ENCODE data around the gene GAPDHS. TPM values are rescaled to one million over a fixed set of nuclear protein-coding genes. Genes with fewer than 3 reads are reported as not detected.
A peak's percentile ranks its signal among the peaks of the same experiment; 100 is the strongest.

GAPDHS gene
- total and polyA plus RNA-seq, 2 of the 13 experiments (the other 11 are each of a cell fraction or from before 2014, with no cell fraction given), result not detected

DNA sequence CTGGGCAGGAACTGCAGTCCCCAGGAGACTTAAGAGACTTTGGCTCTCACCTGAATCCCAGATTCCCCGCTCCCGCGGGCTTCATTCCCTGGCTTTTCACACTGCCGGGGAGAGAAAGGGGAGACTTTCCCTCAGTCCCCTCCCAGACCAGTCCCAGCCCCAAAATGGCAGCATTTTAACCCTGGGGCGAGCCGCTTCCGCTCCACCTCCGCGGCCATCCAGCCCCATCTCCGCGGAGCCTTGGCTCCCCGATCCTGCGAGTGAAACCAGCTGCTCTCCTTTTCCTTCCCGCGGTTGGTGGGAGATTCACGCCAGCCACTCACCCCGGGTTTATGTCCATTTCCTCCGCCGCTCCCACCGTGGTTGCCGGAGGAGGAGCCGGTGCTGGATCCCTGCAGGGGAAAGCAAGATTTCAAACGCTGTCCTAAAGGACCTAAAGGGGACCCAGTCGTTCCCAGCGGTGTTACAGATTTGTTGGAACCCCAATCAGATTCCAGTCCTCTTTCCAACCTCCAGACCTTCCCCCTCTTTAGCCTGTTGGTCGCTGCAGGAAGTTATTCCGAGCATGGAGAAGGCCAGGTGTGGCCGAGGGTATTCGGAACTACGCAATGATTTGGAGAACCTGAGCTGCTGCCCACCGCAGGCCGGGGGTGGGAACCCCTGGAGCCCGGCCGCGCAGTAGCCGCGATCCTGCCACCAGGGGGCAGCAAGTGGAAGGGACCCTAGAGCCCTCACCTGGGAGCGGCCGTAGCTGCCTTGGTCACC, 23.2 kb upstream of the GAPDHS start (continued):
- TF ChIP-seq, protein P1, sequence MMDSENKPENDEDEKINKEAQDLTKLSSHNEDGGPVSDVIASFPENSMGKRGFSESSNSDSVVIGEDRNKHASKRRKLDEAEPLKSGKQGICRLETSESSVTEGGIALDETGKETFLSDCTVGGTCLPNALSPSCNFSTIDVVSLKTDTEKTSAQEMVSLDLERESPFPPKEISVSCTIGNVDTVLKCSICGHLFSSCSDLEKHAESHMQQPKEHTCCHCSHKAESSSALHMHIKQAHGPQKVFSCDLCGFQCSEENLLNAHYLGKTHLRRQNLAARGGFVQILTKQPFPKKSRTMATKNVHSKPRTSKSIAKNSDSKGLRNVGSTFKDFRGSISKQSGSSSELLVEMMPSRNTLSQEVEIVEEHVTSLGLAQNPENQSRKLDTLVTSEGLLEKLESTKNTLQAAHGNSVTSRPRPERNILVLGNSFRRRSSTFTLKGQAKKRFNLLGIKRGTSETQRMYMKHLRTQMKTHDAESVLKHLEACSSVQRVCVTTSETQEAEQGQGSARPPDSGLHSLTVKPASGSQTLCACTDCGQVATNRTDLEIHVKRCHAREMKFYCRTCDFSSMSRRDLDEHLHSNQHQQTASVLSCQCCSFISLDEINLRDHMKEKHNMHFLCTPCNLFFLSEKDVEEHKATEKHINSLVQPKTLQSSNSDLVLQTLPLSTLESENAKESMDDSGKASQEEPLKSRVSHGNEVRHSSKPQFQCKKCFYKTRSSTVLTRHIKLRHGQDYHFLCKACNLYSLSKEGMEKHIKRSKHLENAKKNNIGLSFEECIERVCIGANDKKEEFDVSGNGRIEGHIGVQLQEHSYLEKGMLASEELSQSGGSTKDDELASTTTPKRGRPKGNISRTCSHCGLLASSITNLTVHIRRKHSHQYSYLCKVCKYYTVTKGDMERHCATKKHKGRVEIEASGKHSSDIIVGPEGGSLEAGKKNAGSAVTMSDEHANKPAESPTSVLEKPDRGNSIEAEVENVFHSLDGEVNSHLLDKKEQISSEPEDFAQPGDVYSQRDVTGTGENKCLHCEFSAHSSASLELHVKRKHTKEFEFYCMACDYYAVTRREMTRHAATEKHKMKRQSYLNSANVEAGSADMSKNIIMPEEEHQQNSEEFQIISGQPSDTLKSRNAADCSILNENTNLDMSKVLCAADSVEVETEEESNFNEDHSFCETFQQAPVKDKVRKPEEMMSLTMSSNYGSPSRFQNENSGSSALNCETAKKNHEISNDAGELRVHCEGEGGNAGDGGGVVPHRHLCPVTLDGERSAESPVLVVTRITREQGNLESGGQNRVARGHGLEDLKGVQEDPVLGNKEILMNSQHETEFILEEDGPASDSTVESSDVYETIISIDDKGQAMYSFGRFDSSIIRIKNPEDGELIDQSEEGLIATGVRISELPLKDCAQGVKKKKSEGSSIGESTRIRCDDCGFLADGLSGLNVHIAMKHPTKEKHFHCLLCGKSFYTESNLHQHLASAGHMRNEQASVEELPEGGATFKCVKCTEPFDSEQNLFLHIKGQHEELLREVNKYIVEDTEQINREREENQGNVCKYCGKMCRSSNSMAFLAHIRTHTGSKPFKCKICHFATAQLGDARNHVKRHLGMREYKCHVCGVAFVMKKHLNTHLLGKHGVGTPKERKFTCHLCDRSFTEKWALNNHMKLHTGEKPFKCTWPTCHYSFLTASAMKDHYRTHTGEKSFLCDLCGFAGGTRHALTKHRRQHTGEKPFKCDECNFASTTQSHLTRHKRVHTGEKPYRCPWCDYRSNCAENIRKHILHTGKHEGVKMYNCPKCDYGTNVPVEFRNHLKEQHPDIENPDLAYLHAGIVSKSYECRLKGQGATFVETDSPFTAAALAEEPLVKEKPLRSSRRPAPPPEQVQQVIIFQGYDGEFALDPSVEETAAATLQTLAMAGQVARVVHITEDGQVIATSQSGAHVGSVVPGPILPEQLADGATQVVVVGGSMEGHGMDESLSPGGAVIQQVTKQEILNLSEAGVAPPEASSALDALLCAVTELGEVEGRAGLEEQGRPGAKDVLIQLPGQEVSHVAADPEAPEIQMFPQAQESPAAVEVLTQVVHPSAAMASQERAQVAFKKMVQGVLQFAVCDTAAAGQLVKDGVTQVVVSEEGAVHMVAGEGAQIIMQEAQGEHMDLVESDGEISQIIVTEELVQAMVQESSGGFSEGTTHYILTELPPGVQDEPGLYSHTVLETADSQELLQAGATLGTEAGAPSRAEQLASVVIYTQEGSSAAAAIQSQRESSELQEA (CRISPR knock-in tag; IDR thresholded peaks at IDR 0.05; ENCODE audit: not compliant biosample characterization), result peak; percentile 26
- TF ChIP-seq ZNF598 (CRISPR knock-in tag; IDR thresholded peaks at IDR 0.05; ENCODE audit: borderline replicate concordance), result 0 out of 2 replicates have a peak, but pooled peaks have one; percentile 34
- no peak for TF ChIP-seq REPIN1 (CRISPR knock-in tag; IDR thresholded peaks at IDR 0.05; ENCODE audit: borderline replicate concordance, low read depth)
- peak; percentile 13; the same call in 1 of the 2 replicates for TF ChIP-seq MED1 (CRISPR knock-in tag; IDR thresholded peaks at IDR 0.05)
- no peak for TF ChIP-seq GABPA (IDR thresholded peaks at IDR 0.05; ENCODE audit: low read depth, low read length)
- peak; percentile 53; the same call in 1 of the 2 replicates for TF ChIP-seq GABPA (CRISPR knock-in tag; IDR thresholded peaks at IDR 0.05; ENCODE audit: low read depth)
- peak; percentile 72 for TF ChIP-seq SALL1 (CRISPR knock-in tag; IDR thresholded peaks at IDR 0.05)
- no peak for TF ChIP-seq RELA (CRISPR knock-in tag; IDR thresholded peaks at IDR 0.05)
- TF ChIP-seq ZNF761 (CRISPR knock-in tag; conservative IDR thresholded peaks at IDR 0.05), result 0 out of 2 replicates have a peak, but pooled peaks have one; percentile 44
